ENCODE measurements around the gene LCP2. TPM values are rescaled to one million over a fixed set of nuclear protein-coding genes. Genes with fewer than 3 reads are reported as not detected.

LCP2 gene
- total and polyA plus RNA-seq, 2 of the 8 experiments (the other 6 are each of a cell fraction or from before 2014, with no cell fraction given), result 0.26 to 0.33 TPM

DNA sequence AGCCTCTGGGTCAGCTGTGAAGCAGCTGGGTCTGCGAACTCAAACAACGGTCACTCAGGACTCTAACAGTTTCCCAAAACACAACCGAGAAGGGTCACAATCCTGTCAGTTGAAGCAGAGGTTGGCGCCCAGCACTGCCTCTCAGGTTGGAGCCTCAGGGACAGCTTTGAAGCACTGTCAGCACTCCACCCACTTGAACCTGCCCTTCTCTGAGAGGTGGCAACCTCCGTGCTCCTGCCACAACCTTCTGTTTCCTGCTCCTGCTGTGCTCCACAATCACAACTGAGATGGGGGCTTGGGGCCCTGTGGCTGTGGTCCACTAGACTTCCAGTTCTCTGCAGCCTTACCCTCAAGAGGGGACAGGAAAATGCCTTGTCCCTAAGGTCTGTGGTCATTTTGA lies 21.7 kb upstream of the LCP2 start:
- FAIRE-seq (no peak), DNase-seq (ENCODE audit: low read depth in 1 of 2, low spot score in 2 of 2) (no peak)
- Histone ChIP-seq H2AK5ac (ENCODE audit: low read depth, low read length) (no peak overlapping the region), H2AFZ (ENCODE audit: low read length) (no peak overlapping the region), H3K27me3 (replicated peaks in 1 of 4; ENCODE audit: control insufficient read depth in 3 of 4, extremely low read depth in 1 of 4, insufficient read depth in 3 of 4, low read length in 3 of 4) (no peaks in the 10 kb centered on the region), H3K56ac (replicated peaks; ENCODE audit: insufficient read length, low read depth, low read length) (no peak overlapping the region), H2BK5ac (ENCODE audit: low read depth, low read length) (no peak overlapping the region), H3K4me3 (ENCODE audit: extremely low read depth in 1 of 4, insufficient read depth in 2 of 4, low read depth in 3 of 4, low read length in 4 of 4) (no peak overlapping the region), H3K23ac (ENCODE audit: insufficient read length) (no peak overlapping the region), H4K8ac (ENCODE audit: extremely low read depth, insufficient read depth, low read length) (no peak overlapping the region), H3K79me1 (ENCODE audit: low read depth, low read length) (no peaks in the 10 kb centered on the region), H3K27ac (ENCODE audit: low read depth, low read length) (no peak overlapping the region), H3K79me2 (ENCODE audit: control insufficient read depth in 1 of 2, insufficient read depth in 2 of 2, low read length in 2 of 2) (no peaks in the 10 kb centered on the region), H4K5ac (ENCODE audit: insufficient read length, low read depth, low read length) (no peak overlapping the region), H2BK120ac (replicated peaks; ENCODE audit: low read depth, low read length) (no peak overlapping the region), H3K36me3 (ENCODE audit: control insufficient read depth in 2 of 4, insufficient read depth in 4 of 4, low read length in 3 of 4) (no peaks in the 10 kb centered on the region), H3K4me2 (ENCODE audit: insufficient read depth in 1 of 2, low read depth in 2 of 2, low read length in 2 of 2) (no peak overlapping the region), H2BK12ac (ENCODE audit: low read depth, low read length) (no peak overlapping the region), H4K20me1 (replicated peaks in 1 of 2; ENCODE audit: control insufficient read depth in 1 of 2, insufficient read depth in 2 of 2, low read length in 2 of 2) (no peaks in the 10 kb centered on the region), H2BK15ac (ENCODE audit: low read length) (no peak overlapping the region), H3K18ac (ENCODE audit: extremely low read depth, low read length) (no peak overlapping the region), H3K4ac (replicated peaks; ENCODE audit: insufficient read length, low read depth, low read length) (no peak overlapping the region), H2BK20ac (ENCODE audit: low read length) (peak overlapping the region; percentile 15; the same call in 1 of the 2 replicates), H3K23me2 (ENCODE audit: low read depth, low read length) (no peaks in the 10 kb centered on the region), H3K9ac (replicated peaks in 1 of 4; ENCODE audit: extremely low read depth in 1 of 4, low read depth in 3 of 4, low read length in 3 of 4) (no peak overlapping the region), H4K91ac (replicated peaks; ENCODE audit: insufficient read length, low read length) (no peak overlapping the region), H3K14ac (ENCODE audit: insufficient read length) (no peak overlapping the region), H3K4me1 (replicated peaks in 1 of 4; ENCODE audit: control insufficient read depth in 3 of 4, insufficient read depth in 4 of 4, low read length in 3 of 4) (peaks cover 0 to 6% (median 0%) of the 10 kb centered on the region in 4 experiments; a peak in 4 of 7 replicates), H3K9me3 (ENCODE audit: insufficient read depth in 2 of 2, low read depth in 1 of 2, low read length in 1 of 2) (no peaks in the 10 kb centered on the region)
- ChIA-PET CTCF (ENCODE audit: partially characterized antibody) (interaction anchor here (0.8 to 3.1 kb wide), 12 partner anchors 9 to 94 kb away, joined by 3 to 12 read pairs (median 4); no protein-coding TSS in a partner anchor), POLR2A (ENCODE audit: partially characterized antibody) (no interaction called here)
- 83% methylated on average over 5 of the region's 5 CpGs; no CpG with 5 or more reads in 1 of the 2 experiments for WGBS, 2 experiments (ENCODE audit: extremely low coverage in 1 of 2, insufficient coverage in 1 of 2, insufficient read length in 1 of 2, insufficient replicate concordance in 2 of 2, low coverage in 1 of 2, low lambda C conversion rate in 2 of 2, missing lambda C conversion rate in 1 of 2)
- TF ChIP-seq POLR2AphosphoS5 (IDR thresholded peaks at IDR 0.05; ENCODE audit: low read depth, low read length) (no peak), SIRT6 (IDR thresholded peaks at IDR 0.05; ENCODE audit: low read length) (no peak), CEBPB (IDR thresholded peaks at IDR 0.05; ENCODE audit: low read depth, low read length) (no peak), YY1 (IDR thresholded peaks at IDR 0.05; ENCODE audit: low read depth, low read length) (no peak), POU5F1 (IDR thresholded peaks at IDR 0.05; ENCODE audit: low read depth, low read length) (no peak), EGR1 (IDR thresholded peaks at IDR 0.05; ENCODE audit: borderline replicate concordance, low read depth, low read length) (no peak), SP4 (IDR thresholded peaks at IDR 0.05; ENCODE audit: low read length) (no peak), SP1 (IDR thresholded peaks at IDR 0.05; ENCODE audit: low read depth, low read length) (no peak), RAD21 (IDR thresholded peaks at IDR 0.05 in 1 of 2, conservative IDR thresholded peaks at IDR 0.05 in 1 of 2; ENCODE audit: low read depth in 2 of 2, low read length in 2 of 2) (no peak), KDM5A (IDR thresholded peaks at IDR 0.05; ENCODE audit: low read length) (no peak)
- TF ChIP-seq, protein P1, sequence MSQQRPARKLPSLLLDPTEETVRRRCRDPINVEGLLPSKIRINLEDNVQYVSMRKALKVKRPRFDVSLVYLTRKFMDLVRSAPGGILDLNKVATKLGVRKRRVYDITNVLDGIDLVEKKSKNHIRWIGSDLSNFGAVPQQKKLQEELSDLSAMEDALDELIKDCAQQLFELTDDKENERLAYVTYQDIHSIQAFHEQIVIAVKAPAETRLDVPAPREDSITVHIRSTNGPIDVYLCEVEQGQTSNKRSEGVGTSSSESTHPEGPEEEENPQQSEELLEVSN (IDR thresholded peaks at IDR 0.05), result no peak
- TF ChIP-seq, protein P2, sequence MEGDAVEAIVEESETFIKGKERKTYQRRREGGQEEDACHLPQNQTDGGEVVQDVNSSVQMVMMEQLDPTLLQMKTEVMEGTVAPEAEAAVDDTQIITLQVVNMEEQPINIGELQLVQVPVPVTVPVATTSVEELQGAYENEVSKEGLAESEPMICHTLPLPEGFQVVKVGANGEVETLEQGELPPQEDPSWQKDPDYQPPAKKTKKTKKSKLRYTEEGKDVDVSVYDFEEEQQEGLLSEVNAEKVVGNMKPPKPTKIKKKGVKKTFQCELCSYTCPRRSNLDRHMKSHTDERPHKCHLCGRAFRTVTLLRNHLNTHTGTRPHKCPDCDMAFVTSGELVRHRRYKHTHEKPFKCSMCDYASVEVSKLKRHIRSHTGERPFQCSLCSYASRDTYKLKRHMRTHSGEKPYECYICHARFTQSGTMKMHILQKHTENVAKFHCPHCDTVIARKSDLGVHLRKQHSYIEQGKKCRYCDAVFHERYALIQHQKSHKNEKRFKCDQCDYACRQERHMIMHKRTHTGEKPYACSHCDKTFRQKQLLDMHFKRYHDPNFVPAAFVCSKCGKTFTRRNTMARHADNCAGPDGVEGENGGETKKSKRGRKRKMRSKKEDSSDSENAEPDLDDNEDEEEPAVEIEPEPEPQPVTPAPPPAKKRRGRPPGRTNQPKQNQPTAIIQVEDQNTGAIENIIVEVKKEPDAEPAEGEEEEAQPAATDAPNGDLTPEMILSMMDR (IDR thresholded peaks at IDR 0.05; ENCODE audit: control extremely low read depth in 1 of 3, insufficient read depth in 1 of 3, low read depth in 1 of 3, low read length in 3 of 3), result no peak

Measured in H1 (cell line).